HG03354 (cell line): ENCODE results near the gene PPM1A.

Experiments used
- ATAC-seq: cut with Tn5 transposase; IDR thresholded peaks from one replicate; pipeline ENCODE4 v1.9.1; 2021; ENCODE audit warnings: mild to moderate bottlenecking; ENCODE audit not compliant: unreplicated experiment, poor library complexity, severe bottlenecking

Gene PPM1A

DNA sequence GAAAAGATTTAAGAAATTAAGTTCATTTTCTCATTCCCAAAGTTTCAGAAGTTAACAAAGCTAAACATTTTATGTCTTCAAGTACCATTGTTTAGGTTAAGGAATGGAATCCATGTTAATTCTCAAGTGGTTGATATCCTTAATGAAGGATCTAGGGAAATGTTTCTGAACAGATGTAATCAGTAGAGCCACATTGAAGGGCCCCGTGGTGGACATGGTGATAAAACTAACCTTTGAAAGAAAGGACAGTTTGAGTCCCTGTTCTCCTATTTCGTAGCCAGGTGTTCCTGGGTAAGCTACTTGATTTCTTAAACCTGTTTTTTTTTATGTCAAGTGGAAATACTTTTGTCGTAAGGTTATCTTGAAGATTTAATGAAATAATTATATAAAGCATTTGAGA lies 4.6 kb downstream of the PPM1A start:
- ATAC-seq, result no peak

DNA sequence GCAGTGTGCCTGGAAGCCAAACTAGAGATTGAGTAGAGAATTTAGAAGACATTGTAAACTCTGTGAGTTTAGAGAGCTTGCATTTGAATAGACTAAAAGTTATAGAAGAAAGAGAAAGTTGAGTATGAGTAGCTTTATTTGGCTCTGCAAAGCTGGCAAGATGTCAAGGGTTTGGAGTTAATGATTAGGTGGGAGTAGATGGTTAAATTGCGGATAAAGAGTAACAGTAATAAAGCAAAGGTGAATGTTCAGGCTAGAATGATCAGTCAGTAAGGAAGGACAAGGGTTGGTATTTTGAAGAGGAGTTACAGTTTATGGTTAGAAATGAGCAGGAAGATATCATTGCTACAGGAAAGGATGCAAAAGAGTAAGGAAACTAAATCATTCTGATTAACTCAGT lies 5.2 kb downstream of the PPM1A start:
- no peak for ATAC-seq

DNA sequence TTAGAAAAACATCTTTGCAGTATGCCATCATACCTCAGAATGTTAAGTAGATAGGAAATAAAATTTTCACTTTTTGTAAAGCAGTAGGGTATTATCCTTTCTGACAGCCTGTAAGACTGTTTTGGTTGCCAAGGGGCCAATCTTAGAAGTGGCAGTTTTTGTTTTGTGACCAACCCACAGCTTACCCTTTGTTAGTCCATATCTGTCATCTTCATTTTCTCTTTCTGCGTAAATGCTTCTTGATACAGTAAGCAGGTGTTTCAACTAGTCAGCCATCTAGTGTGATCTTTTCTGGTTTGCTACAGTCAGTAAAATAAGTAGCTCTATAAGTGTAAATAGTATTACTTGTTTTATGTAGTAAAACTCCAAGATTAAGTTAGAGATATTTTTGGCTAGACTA lies 8.8 kb downstream of the PPM1A start:
- ATAC-seq, result no peak

DNA sequence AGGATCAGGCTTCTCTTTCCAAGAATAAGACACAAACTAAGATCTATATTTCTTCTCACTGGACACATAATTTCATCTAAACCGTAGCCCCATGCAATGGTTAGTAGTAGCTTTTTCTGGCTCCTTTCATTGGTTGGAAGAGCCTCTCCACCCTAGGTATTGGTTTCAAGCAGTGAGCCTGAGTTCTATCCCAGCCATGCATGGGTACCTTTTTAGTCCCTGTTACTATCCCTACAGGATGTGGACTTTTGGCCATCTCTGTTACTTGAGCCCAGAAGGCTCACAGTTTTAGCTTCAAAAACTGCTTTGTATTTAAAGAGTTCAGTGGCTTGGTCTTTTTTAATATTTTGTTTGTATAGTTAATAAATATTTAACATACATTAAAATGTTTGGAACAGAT lies 16.1 kb downstream of the PPM1A start:
- ATAC-seq, result no peak

DNA sequence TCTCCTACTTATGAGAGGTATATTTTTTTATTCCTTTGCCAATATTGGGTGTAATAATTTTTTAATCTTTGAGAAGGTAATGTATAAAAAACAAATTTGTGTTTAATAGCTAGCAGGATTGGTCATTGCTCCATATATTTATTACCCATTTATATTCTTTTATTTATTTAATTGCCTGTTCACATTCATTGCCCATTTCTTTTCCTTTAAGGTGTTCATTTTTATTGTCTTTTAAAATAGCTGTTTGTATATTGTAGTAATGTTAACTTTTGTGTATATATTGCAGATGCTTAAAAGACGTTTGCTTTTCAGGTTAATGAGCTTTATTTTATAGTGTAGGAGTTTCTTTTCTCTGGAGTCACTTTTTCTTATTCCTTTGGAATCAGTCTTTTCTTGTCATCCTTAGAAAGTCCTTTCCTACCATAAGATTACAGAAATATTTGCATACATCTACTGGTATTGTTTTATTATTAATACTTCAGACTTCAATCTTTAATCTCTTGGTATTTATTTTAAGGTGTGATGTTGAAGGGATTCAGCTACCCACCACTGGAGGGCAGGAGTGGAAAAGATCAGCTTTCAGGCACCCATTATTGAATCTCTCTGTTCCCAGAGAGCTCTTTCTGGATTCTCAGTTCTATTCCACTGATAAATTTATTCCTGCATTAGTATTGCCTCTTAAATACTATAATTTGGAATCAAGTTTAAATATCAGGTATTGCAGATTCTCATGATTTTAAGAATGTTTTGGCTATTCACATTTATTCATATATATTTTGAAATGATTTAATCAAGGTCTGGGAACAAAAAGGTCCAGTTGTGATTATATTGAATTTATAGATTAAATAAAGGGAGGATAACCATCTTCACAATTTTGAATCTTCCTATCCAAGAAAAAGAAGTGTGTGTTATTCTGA lies 17.3 kb downstream of the PPM1A start:
- ATAC-seq, result no peak

DNA sequence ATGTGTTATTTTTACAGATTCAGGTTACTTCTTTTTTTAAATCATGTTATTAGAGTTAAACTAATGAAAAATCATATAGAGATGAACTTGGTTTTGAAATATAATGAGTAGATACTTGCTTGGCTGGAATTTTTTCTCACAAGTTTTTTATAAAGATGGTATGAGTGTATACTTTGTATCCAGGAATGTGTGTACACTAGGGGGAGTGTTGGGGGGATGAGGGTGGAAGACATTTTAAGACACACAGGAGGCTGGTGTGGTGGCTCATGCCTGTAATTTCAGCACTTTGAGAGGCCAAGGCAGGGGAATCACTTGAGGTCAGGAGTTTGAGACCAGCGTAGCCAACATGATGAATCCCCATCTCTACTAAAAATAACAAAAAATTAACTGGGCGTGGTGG lies 23.2 kb downstream of the PPM1A start:
- no peak for ATAC-seq

DNA sequence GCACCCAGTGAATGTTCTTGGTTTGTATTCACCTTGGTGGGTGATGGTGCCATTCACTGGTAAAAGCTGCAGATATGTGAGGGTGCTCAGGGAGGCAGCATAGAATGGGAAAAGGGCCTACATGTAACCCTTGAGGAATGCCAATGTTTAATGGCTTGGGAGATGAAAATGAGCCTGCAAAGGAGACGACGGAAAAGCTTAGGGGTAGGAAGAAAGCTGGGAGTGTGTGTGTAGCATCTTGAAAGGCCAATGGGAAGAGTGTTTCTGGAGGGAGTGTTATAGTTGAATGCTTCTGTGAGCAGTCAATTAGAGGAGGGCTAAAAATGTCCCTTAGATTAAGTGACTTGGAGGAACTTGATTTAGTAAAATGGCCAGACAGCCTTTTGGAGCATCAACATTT lies 24.9 kb downstream of the PPM1A start:
- no peak for ATAC-seq

DNA sequence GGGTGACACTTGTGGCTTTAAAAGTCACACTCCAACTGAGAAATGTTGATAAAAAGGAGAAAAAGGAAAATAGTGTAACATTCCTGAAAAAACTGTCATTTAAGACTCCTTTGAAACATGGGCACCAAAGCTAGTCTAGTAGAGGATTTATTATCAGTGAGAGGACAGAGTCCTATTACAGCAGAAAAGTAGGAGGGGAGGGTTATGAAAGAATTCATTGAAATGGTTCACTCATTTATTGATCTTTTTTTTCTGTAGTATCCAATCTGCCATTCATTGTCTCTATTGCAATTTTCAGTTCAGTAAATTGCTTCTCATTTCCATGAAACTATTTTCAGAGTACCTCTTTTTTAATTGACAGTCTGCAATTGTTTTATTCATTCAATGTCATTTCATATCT lies 25.4 kb downstream of the PPM1A start:
- ATAC-seq, result no peak

DNA sequence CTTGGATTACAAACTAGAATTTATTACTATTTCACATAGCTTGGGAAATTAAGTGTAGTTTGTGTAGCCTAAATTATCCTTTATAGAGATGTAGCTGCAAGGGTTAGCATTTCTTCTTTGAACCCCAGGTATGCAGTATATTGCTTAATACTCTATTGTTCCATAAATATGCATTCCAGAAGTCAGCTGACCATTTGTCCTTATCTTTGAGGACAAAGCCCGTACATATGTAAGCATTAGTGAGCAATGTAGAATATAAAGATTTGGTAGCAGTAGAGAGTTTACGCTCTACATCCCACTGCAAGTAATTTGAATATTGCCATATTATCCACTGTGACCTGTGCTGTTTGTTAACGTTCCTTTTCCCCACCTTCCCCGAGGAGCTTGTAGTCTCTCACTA lies 26.9 kb downstream of the PPM1A start:
- no peak for ATAC-seq

DNA sequence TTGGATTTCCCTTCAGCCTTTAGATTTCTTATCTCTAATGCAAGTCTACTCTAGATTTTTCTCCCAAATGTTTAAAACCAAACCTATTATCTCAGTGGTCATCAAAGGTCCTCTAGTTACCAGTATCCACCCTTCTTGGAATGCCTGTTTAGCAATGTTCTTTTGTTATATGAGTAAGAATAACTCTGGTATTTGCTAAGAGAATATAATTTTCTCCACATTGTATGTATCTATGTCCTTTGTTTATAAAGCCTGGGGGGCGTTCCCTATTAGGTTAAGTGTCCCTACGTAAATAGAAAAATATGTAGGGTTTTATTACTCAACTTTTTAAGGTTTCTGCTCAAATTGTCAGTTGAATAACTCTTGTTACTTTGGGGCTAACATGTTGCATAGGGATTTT lies 27.3 kb downstream of the PPM1A start:
- no peak for ATAC-seq

DNA sequence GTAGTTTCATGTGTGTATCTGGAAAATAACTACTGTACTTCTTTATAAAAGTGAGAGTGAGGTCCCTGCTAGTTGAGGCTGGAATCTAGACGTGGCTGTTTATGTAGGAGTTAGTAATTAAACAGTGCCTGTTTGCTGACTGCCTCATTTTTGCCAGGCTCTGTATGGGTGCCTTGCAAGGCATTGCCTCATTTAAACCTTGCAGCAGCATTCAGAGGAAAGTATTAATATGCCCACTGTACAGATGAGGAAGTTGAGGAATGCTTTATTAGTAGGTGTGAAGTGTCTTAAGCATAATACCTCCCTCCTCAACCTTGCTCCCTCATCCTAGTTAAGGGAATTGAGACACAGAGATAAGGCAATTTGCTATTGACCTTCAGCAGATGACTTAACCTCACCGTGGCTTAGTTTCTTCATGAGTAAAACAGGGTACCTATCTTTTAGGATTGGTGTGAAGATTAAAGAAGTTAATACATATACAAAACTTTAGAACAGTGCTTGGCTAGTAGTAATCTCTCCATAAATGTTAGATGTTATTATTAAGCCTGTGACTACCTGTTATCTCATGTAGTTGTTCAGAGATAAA lies 28.7 kb downstream of the PPM1A start:
- ATAC-seq, result no peak

DNA sequence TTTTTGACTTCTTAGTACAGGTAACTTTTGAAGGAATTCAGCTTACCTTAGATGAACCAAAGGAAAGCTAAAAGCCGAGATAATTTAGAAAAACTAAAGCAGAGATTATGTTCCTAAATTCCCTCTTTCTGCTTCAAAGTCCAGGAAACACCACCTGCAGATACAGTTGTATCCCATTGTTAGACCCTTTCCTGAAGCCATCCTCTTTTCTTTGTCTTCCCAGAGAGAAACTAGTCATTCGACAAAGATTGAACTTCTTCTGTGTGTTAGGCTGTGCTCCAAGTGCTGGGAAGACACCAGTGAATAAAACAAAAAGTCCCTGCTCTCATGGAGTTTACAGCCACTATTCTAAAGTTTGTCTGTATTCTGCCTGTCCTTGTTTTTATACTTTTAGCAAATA lies 29.3 kb downstream of the PPM1A start:
- no peak for ATAC-seq

DNA sequence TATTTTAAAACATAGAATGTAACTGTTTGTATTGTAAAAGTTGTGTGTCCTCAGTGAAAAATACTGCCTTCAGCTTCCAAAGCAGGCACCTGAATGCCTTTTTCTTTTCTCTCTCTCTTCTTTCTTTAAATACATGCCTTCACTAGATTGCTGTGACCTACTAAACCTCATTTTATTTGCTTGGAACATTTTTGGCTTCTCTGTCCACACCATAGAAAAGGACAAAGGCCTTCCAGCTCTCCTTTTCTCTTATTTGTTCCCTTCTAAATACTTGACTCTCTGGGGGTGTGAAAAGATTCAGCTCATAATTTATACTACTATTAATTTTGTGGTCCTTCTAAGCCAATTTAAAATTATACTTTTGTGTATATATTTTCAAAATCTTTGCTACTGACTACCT lies 38.4 kb downstream of the PPM1A start:
- no peak for ATAC-seq

DNA sequence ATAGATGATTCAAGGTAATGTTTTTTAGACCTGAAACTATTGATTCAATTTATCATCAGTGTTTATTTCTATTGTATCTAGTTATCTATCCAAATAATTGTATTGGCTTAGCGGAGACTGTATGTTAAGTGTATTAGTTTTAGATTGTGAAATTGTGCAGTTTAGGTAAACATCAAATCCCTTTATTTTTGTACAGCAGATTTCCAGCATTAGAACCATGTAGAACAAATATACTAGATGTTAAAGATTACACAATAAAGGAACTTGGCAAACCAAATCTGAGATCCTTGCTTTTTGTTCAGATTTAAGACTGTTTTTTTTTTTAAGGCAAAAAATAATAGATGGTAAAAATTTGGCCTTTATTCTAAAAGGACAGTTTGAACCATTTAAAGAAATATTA lies 39.3 kb downstream of the PPM1A start:
- ATAC-seq, result no peak

DNA sequence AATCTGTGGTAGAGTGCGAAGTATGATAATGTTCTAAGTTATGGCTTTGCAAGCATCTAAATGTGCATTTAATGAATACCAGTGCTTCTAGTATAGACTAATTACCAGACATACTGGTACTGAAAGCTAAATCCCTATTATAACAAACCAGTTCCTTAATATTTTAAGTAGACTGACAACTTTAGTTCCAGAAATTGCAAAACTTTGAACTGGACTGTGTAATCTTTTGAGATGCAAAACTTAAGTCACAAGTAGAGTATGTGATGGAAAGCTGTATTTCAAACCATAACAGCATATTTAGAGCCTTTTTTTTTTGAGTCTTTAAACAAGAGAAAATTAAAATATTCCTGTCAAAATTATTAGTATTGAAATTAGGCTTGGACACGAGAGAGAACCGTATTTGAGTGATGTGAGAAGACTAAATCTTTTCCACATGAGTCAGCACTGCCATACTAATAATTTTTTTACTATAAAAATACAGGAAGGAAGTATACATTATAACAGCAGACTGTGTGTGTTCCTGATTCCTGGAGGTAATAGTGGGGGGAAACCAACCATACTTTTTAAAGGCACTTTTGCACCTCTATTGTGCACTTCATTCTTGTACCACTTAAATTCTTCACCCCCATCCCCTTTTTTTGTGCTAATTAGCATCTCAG lies 45.5 kb downstream of the PPM1A start:
- no peak for ATAC-seq

DNA sequence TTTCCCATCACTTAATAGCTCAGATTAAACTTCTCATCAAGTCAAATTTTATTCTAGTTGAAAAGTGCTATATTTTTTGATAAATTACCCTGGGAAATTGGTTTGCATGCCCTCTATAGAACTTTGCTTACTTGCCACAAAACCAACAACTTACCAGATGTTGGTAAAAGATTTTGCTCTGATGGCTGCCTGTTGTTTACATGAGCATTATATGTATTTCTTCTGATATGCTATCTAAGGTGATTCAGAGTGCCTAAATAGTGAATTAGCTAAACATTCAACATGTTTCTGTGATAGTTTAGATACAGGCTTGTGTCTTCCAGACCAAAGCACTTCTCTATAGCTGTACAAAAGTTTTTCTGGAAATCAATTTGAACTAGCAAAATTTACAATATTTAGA lies 51.0 kb downstream of the PPM1A start:
- ATAC-seq, result no peak

DNA sequence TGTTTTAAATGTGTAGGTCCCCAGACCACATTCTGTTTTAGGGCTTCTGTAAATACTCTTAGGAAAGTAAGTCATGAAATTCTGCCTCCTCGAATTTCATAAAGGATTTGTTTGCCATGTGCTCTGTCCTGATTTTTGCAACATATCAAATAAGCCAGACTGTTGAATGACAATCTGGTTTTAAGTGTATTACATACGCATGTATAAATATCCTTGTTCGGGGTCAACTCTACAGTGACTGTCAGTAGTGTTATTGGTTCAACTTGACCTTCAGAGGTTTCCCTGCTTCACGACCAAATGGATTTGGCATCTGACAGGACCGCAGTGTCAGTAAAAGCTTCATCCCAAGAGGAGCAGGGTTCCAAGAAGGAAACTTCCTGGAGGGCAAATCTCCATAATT lies 52.7 kb downstream of the PPM1A start:
- no peak for ATAC-seq

DNA sequence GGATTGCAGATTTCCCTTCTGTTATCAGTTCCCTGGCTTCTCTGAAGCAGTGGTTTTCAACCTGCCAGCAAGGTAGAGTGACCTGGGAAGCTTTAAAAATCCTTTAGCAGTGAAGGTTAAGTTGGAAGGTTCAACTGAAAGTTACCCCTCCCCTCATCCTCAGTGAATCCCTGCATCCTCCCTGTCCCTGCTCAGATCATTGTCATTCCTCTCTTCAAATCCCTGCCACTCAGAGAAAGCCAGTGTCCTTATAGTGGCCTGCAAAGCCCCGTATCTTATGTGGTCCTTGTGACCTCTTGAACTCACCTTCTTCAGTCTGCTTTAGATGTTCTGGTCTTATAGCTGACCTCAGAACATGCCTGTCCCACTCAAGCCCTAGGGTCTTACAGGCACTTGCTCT lies 53.6 kb downstream of the PPM1A start:
- ATAC-seq, result no peak

DNA sequence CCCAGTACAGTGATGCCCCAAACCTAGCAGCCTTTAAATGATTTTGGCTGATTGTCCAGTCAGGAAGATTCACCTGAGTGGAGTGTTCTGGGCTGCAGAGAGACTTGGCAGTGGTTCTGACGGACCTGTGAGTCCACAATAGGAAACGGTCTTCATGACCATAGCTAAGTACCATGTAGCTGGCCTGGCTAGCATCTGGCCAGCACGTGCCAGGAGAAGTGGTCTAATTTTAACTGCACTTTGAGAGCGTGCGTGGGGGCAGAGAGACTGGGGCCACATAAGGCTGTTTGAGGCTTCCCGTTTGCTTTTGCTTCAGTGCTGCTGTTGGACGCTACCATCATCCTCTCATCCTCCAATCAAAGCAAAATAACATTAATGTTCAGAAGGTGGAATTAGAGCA lies 54.7 kb downstream of the PPM1A start:
- ATAC-seq, result no peak

DNA sequence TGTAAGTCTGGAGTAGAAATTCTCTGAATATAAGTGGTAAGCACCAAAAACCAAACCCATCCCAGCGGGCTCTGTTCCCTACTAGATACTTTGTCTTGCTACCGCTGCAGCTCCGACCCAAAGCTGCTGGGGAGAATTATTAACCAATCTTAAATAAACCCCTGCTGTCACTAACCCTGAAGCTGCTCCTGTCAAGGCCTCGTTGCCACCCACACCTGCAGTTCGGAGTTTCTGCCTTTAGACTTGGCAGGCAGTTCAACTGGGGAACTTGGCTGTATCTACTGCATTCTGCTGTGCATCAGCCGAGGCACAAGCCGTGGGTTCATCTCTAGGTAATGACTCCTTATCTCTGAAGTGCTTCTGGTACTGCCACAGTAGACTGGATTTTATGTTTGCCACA lies 55.5 kb downstream of the PPM1A start:
- ATAC-seq, result no peak
